HG03378 (cell line): ENCODE data around the gene SNED1.

Source experiments
- ATAC-seq: cut with Tn5 transposase; IDR thresholded peaks from one replicate; pipeline ENCODE4 v1.9.1; 2021; ENCODE audit warnings: mild to moderate bottlenecking, moderate library complexity; ENCODE audit not compliant: unreplicated experiment

Gene SNED1

DNA sequence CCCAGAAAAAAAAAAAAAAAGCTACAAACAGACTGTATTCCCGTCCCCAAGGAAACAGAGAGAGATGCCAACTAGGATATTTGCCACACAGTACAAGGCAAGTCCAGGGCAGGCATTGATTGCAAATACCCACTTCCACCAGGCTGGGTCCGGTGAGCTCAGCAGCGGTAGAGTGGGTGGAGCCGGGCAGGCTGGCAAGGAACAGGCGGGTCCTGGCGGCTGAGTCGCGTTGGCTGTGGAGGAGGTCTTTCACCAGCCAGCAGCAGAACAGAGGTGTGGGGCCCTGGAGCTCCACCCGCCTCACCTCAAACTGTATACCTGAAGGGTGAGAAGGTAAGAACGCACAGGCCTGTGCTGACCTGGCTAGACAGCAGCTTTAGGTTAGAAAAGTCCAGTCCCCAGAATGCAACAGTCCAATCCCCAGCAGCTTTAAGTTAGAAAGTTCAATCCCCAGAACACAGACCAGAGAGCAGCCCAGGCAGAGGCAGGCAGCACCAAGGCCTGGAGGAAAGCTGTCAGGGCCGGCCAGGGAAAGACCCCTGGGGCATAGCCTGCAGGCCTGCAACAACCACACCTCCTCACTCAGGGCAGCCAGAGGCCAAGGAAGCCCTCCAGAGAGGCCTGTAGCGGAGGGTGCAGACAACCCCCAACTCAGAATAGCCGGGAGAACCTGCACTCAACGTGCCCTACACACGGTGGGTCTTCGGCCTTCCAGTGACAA lies 125.6 kb downstream of the SNED1 start:
- ATAC-seq, result no peak

DNA sequence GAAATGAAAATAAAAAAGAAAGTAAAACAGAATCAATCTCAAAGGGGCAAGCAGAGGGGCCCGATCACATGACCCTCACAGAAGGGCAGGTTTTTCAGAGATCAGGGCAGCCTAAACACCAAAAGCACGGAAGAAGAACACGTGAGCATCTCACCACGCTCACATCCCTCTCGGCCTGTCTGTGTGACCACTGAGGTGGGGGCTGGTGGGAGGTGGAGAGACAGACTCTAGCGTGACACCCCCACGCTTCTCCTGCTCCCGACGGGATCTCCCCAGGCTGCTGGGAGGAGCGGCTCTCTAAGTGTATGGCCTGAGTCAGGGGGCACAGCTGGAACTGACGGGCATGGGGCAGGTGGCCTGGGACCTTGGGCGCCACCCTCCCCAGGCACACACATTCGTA lies 127.2 kb downstream of the SNED1 start:
- ATAC-seq, result no peak

- ATAC-seq, result no peak
Measured at GRCh38 chr2:241126201-241126611, 127.8 kb downstream of the SNED1 start.

DNA sequence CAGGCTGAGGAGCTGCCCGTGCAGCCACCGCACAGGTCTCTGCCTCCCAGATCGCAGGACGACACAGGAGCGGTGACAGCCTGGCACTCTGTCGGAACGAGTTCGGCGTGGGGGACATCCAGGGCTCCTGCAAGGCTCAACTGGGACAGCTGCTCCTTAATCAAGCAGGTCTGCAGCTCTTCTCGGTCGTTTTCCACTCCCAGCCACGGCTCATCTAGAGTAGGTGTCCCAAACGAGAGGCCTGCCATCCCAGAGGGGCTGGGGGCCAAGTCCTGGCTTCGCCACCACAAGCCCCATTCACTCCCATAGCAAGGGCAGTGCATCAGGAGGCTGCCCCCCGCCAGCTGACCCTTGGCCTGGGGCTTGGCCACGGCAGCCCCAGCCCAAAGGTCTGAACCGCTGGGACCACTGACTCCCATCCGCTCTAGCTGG lies 128.4 kb downstream of the SNED1 start:
- ATAC-seq, result no peak

- no peak for ATAC-seq
Measured at GRCh38 chr2:241128266-241128665, 129.8 kb downstream of the SNED1 start.

DNA sequence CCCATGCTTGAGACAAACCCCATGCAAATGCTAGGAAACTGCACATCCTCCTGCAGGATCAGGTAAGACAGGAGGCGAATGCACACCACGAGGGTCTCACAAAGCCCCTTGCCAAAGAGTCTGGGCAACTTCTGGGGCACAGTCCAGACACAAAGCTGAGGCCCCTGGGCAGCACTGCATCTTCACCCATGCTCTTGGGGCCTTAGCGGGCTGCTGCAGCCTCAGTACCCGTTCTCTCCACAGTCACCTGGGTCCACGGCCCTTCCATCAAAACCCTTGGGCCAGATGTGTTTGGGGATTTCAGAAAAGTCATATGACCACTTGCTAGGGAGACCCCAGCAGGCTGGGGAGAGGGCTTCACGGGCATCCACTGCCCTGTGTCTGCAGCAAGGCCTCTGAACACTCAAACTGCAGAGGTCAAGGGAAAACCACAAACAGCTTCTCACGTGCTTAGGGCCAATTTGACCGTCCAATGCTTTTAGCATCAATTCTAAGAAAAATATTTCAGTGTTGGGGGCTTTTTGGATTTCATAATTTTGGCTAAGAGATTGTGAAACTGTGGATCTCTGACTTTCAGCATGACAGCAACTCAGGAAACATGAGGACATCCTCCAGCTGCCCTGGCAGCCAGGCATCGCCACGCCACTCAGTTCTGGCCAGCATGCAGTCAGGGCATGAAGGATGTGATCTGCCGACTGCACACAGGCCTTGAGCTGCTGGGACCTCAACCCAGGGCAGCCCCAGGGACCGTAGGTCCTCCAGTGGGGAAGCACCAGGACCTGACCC lies 130.9 kb downstream of the SNED1 start:
- ATAC-seq, result no peak

DNA sequence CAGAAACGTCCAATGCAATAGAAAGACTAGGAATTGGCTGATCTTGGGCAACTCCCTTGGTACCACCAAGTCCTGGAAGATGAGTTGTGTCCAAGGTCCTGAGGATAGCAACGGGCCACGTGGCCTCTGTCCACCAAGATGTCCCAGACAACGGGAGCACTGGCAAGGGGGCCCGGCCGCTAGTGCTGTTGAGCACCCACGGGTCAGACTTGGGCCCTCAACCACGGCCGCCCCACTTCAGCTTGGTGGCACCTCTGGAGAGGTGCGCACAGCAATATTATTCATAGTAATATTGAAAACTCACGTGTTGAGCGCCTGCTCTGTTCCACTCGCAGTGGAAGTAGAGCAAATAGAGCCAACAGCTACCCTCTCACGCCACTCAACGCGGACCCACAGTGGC lies 131.9 kb downstream of the SNED1 start:
- no peak for ATAC-seq

- no peak for ATAC-seq
Measured at GRCh38 chr2:241131531-241131930, 133.1 kb downstream of the SNED1 start.

GRCh38 chr2:241132538-241133435 lies 134.4 kb downstream of the SNED1 start:
- ATAC-seq, result no peak

GRCh38 chr2:241133436-241133820 lies 135.0 kb downstream of the SNED1 start:
- no peak for ATAC-seq

- ATAC-seq, result no peak
Measured at GRCh38 chr2:241134711-241135110, 136.3 kb downstream of the SNED1 start.

DNA sequence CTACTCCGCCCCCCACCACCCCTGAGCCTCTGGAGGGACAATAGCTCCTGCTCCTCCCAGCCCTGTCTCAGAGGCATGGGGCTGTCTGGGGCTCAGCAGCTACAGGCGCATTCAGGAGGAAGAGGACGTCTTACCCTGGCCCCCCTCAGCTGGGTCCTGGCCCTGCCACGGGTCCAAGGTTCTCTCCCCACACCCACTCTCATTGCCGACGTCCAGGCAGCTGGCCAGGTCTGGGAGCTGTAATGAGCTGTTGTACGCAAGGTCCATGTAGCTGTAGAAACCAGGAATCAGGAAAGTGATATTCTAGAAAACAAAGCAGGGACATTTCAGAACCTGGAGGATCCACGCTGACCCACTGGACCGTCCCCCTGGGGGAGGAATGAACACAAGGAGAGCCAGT lies 137.3 kb downstream of the SNED1 start:
- ATAC-seq, result no peak

DNA sequence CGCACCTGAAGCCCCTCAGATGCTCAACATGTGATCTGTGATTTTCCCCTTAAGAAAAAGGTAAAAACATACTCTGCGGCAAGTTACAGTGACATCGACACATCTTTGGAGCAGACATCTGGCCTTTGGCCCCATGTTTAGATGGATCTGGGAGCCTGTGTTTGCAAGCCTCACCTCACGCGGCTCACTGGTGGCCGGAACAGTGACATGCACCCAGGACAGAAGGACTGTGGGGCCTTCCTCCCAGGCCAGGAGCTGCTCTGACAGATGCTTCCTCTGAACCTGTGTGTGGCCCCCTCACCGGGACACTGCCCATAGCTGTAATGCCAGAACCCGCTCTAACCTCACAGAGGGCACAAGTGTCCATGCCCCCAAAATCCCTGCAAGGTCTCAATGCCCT lies 137.8 kb downstream of the SNED1 start:
- no peak for ATAC-seq

DNA sequence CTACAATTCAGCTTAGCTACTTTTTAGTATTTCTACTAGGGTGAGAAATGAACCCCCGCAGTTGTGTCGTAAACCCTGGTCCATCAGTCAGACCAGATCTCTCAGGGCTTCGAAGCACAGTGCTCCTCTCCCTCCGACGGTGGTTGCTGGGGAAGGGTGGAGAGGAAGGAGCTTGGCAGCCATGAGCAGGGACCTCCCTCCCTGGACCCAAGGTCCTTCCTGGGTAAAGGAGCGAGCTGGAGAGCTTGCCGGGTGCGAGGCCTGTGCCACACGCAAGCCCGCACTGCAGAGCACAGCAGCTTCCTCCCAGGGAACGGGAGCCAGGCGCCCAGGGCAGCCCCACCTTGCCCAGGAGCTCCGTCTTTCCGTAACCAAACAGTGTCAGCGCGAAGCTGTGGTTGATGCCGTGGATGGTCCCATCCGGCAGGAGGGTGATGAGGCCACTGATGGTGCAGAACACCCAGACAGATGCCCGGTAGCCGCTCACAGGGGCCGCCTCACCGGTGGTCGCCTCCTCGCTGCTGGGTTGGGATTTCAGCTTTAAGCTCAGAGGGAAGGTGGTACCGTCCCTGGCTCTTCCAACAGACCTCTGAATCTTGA lies 138.3 kb downstream of the SNED1 start:
- no peak for ATAC-seq

DNA sequence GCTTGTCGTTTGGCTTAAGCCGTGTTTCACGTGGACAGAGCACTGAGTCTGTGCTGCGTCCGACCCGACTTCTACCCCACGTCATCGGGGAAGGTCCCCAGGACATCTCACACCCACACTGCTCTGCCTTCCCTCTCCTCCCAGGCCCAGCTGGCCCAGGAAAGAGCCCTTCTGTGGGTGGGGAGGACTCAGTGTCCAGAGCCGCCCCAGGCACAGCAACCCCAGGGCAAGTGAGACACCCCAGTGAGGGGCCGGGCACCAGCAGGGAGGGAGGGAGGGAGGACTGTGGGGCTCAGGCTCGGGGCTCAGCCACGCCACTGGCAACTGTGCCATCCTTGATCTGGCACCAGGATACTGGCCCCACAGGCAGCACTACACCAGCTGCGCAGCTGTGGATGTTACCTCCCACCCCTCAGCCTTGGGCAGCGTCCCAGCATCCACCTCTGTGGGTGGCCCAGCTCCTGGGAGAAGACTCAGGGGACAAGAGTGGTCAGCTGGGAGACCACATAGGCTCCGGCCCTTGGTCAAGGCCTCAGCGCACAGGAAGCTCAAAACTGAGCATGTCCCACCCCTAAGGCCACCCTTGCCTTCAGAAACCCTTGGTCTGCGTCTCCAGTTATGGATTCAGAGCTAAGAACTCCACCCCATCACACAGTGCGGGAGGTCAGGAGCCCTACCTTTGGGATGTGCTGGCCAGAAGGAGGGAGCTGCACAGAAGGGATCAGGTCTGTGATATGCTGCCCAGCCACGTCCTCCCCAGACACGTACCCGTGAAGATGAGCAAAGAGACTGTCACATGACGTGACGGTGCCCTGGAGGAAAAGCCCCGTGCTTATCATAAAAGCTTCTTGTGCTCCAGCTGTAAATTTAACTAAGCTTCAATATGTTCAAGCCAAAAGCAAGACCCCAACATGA lies 139.1 kb downstream of the SNED1 start:
- no peak for ATAC-seq

- no peak for ATAC-seq
Measured at GRCh38 chr2:241138471-241138870, 140.1 kb downstream of the SNED1 start.

DNA sequence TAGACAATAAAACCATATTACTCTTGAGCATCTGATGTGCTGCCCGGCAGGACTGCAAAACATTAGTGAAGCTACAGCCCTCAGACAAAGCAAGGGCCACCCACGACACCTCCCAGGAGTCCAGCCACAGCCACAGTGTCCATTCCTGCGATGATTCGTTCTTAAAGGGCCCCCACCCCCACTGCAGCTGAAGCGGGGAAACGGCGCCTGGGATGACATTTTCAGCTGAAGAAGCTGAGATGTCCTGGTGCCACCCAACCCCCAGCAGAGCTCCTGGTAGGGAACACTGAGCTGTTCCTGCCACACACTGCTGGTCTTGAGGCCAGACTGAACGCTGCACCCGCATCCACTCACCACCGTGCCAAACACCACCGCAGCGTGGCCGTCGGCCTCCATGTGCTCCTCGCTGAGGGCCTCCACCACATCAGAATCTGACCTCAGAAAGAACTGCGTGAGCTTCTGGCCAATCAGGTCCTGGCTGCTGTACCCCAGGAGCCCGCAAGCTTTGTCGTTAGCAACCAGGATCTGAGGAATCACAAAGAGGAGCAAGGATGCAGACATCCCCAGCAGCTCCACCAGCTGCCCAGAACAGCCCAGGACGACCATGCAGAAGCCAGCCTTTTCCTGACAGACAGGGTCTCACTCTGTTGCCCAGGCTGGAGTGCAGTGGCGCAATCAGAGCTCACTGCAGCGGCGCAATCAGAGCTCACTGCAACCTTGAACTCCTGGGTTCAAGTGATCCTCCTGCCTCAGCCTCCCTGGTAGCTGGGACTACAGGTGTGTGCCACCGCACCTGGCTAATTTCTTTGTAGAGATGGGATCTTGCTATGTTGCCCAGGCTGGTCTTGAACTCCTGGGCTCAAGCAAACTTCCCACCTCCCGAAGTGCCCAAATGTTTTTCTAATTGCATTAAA lies 141.4 kb downstream of the SNED1 start:
- ATAC-seq, result no peak

GRCh38 chr2:241140445-241140840 lies 142.0 kb downstream of the SNED1 start:
- ATAC-seq, result no peak

GRCh38 chr2:241141214-241141770 lies 142.9 kb downstream of the SNED1 start:
- no peak for ATAC-seq
